ENCODE measurements around the gene AGPAT3.

AGPAT3 gene

DNA sequence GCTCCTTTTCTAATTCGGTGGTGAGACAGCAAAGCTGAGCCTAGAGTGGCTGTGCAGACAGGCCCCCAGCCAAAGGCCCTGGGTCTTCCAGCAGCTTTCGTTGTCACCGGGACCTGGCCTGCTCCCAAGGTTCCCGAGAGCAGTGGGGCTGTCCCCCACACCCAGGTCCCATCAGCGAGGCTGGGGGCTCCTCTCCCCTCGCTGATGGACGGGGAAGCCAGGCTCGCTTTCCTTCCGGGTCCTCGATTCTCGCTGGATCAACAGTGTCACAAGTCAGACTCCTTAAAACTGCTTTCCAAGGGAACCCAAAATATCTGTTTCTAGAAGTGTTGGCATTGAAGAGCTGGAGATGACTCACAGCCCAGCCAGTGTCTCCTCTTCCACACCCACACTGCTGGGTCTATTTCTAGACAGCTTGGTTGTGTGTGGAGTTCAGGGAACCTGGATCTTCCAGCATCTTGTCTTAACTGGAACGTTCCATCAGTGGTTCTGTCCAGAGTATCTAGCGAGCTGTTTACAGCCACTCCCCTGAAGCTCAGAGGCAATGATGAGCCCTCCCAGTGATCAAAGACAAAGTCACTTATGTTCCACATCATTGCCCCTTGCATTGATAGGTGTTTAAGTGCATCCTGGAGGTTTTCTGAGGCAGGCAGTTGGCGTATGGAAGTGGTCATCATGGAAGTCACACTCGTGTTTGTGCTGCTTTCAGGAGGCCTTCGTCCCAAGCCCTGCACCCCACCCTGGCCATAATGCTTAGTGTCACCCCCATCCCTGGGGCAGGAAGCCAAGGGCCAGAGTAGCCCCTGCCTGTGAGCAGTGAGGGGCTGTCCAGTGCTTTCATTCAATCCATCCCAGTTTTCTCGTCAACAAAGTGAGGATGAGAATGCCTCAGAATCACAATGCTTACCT, 40.4 kb upstream of the AGPAT3 start:
- Histone ChIP-seq H3K27me3 (ENCODE audit: control insufficient read depth, insufficient read depth, low read length) (no peaks in the 10 kb centered on the region), H3K4me3 (ENCODE audit: low read length) (no peak overlapping the region), H3K36me3 (ENCODE audit: control insufficient read depth, insufficient read depth, low read length) (no peaks in the 10 kb centered on the region), H3K27ac (ENCODE audit: low read length) (no peak overlapping the region), H3K9me3 (ENCODE audit: control insufficient read depth, insufficient read depth, low read length) (no peaks in the 10 kb centered on the region), H3K4me1 (ENCODE audit: control insufficient read depth, insufficient read depth, low read length) (peaks cover 4% of the 10 kb centered on the region; the same call in 1 of the 2 replicates)
- no peak for DNase-seq (ENCODE audit: low read depth, low spot score)
- no CpG with 5 or more reads among the region's 17 CpGs for WGBS (ENCODE audit: insufficient coverage, insufficient read length)

DNA sequence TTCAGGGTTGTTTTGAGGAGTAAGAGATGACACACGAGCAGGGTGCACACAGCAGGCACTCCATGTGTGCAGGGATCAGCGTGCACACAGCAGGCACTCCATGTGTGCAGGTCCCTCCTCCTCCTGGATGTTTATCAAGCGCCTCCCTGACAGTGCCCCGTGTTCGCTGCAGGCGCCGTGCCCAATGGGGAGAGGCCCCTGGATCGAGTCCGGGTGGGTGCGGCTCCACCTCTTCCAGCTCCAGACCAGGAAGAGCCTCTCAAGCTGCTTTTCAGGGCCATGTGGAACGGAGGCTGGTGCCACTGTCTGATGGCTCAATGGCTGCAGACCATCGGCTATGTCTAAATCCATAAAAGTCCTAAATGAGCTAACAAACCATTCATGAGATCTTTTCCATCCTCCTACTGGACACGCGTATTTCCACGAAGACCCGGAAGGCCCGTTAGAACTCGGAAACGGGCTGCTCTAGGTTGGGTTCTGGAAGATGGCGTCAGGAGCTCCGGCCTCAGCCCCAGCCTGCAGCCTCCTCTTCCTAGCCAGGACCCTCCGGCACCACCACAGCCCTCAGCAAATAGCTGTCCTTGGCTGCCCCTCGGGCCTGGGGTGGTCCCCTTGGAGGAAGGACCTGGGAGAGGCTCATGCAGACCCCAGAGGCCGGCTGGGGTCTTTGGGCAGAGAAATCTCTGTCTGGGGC, 39.6 kb upstream of the AGPAT3 start:
- Histone ChIP-seq H3K27me3 (ENCODE audit: control insufficient read depth, insufficient read depth, low read length) (no peaks in the 10 kb centered on the region), H3K36me3 (ENCODE audit: control insufficient read depth, insufficient read depth, low read length) (no peaks in the 10 kb centered on the region), H3K4me3 (ENCODE audit: low read length) (no peak overlapping the region), H3K27ac (ENCODE audit: low read length) (no peak overlapping the region), H3K9me3 (ENCODE audit: control insufficient read depth, insufficient read depth, low read length) (no peaks in the 10 kb centered on the region), H3K4me1 (ENCODE audit: control insufficient read depth, insufficient read depth, low read length) (peaks cover 4% of the 10 kb centered on the region; the same call in 1 of the 2 replicates)
- DNase-seq (ENCODE audit: low read depth, low spot score), result no peak
- WGBS (ENCODE audit: insufficient coverage, insufficient read length), result no CpG with 5 or more reads among the region's 24 CpGs

- no peak overlapping the region for H3K27ac ChIP-seq (ENCODE audit: low read length)
- no peaks in the 10 kb centered on the region for H3K27me3 ChIP-seq (ENCODE audit: control insufficient read depth, insufficient read depth, low read length)
- WGBS (ENCODE audit: insufficient coverage, insufficient read length), result no CpG with 5 or more reads among the region's 31 CpGs
- H3K36me3 ChIP-seq (ENCODE audit: control insufficient read depth, insufficient read depth, low read length), result no peaks in the 10 kb centered on the region
- DNase-seq (ENCODE audit: low read depth, low spot score), result no peak
- H3K9me3 ChIP-seq (ENCODE audit: control insufficient read depth, insufficient read depth, low read length), result no peaks in the 10 kb centered on the region
- H3K4me3 ChIP-seq (ENCODE audit: low read length), result no peak overlapping the region
- peaks cover 4% of the 10 kb centered on the region; the same call in 1 of the 2 replicates for H3K4me1 ChIP-seq (ENCODE audit: control insufficient read depth, insufficient read depth, low read length)
Measured at GRCh38 chr21:43825936-43826622, 38.9 kb upstream of the AGPAT3 start.

DNA sequence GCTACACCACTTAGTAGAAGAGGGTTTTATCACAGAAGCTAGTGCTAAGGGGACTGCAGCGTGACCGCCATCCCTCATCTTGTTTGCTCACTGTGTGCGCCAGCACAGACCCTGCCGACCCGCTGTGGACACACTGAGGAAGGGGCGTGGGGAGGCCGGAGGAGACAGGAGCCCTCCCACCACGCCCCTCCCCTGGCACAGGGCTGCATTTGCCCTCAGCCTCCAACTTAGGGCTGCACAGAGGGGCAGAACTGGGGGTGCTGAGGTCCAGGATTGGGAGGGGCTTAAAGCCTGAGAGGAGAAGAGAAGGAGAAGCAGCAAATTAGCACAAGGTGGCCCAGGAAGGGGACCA, 38.4 kb upstream of the AGPAT3 start:
- WGBS (ENCODE audit: insufficient coverage, insufficient read length), result no CpG with 5 or more reads among the region's 8 CpGs
- Histone ChIP-seq H3K4me1 (ENCODE audit: control insufficient read depth, insufficient read depth, low read length) (peaks cover 4% of the 10 kb centered on the region; the same call in 1 of the 2 replicates), H3K4me3 (ENCODE audit: low read length) (no peak overlapping the region), H3K27ac (ENCODE audit: low read length) (no peak overlapping the region), H3K9me3 (ENCODE audit: control insufficient read depth, insufficient read depth, low read length) (no peaks in the 10 kb centered on the region), H3K36me3 (ENCODE audit: control insufficient read depth, insufficient read depth, low read length) (no peaks in the 10 kb centered on the region), H3K27me3 (ENCODE audit: control insufficient read depth, insufficient read depth, low read length) (no peaks in the 10 kb centered on the region)
- no peak for DNase-seq (ENCODE audit: low read depth, low spot score)

DNA sequence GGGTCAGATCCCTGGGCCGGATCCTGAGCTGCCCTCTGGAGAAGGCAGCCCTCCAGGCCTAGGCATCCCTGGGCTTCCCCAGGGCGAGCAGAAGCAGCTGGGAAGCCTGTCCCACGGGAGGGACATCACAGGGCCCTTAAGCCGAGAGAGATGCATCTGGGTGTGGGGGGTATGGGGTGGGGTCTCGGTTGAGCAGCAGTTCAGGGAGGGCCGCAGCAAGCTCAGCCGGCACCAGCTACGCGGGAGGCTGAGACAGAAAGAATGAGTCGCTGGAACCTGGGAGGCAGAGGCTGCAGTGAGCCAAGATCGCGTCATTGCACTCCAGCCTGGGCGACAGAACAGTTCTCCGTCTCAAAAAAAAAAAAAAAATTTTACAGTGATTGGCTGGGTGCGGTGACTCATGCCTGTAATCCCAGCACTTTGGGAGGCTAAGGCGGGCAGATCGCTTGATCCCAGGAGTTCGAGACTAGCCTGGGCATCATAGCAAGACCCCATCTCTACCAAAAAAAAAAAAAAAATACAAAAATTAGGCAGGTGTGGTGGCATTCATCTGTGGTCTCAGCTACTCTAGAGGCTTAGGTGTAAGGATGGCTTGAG, 37.9 kb upstream of the AGPAT3 start:
- H3K4me1 ChIP-seq (ENCODE audit: control insufficient read depth, insufficient read depth, low read length), result peaks cover 4% of the 10 kb centered on the region; the same call in 1 of the 2 replicates
- no peaks in the 10 kb centered on the region for H3K36me3 ChIP-seq (ENCODE audit: control insufficient read depth, insufficient read depth, low read length)
- no peaks in the 10 kb centered on the region for H3K27me3 ChIP-seq (ENCODE audit: control insufficient read depth, insufficient read depth, low read length)
- H3K4me3 ChIP-seq (ENCODE audit: low read length), result no peak overlapping the region
- no peaks in the 10 kb centered on the region for H3K9me3 ChIP-seq (ENCODE audit: control insufficient read depth, insufficient read depth, low read length)
- no peak for DNase-seq (ENCODE audit: low read depth, low spot score)
- no CpG with 5 or more reads among the region's 18 CpGs for WGBS (ENCODE audit: insufficient coverage, insufficient read length)
- no peak overlapping the region for H3K27ac ChIP-seq (ENCODE audit: low read length)

DNA sequence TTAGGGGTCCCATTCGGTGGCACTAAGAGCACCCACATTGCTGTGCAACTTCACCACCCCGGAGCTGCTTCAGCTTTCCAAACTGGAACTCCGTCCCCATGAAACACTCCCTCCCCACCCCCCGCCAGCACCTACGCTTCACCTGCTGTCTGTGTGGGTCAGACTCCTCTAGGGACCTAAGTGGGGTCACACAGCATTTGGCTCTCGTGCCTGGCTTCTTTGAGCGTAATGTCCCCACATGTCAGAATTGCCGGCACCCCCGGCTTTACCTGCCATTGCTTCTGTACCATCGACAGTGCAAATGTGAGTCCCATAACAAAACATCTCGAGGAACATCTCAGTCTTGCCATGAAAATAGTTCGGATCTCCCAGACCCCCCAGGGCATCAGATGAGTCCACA, 35.9 kb upstream of the AGPAT3 start:
- H3K4me1 ChIP-seq (ENCODE audit: control insufficient read depth, insufficient read depth, low read length), result peaks cover 4% of the 10 kb centered on the region; the same call in 1 of the 2 replicates
- no peaks in the 10 kb centered on the region for H3K27me3 ChIP-seq (ENCODE audit: control insufficient read depth, insufficient read depth, low read length)
- no peaks in the 10 kb centered on the region for H3K9me3 ChIP-seq (ENCODE audit: control insufficient read depth, insufficient read depth, low read length)
- DNase-seq (ENCODE audit: low read depth, low spot score), result no peak
- no peaks in the 10 kb centered on the region for H3K36me3 ChIP-seq (ENCODE audit: control insufficient read depth, insufficient read depth, low read length)
- no peak overlapping the region for H3K4me3 ChIP-seq (ENCODE audit: low read length)
- no peak overlapping the region for H3K27ac ChIP-seq (ENCODE audit: low read length)
- WGBS (ENCODE audit: insufficient coverage, insufficient read length), result no CpG with 5 or more reads among the region's 12 CpGs

- no CpG with 5 or more reads among the region's 22 CpGs for WGBS (ENCODE audit: insufficient coverage, insufficient read length)
- H3K4me3 ChIP-seq (ENCODE audit: low read length), result no peak overlapping the region
- H3K27me3 ChIP-seq (ENCODE audit: control insufficient read depth, insufficient read depth, low read length), result no peaks in the 10 kb centered on the region
- no peak for DNase-seq (ENCODE audit: low read depth, low spot score)
- no peaks in the 10 kb centered on the region for H3K9me3 ChIP-seq (ENCODE audit: control insufficient read depth, insufficient read depth, low read length)
- H3K27ac ChIP-seq (ENCODE audit: low read length), result no peak overlapping the region
- H3K4me1 ChIP-seq (ENCODE audit: control insufficient read depth, insufficient read depth, low read length), result peaks cover 4% of the 10 kb centered on the region; the same call in 1 of the 2 replicates
- H3K36me3 ChIP-seq (ENCODE audit: control insufficient read depth, insufficient read depth, low read length), result no peaks in the 10 kb centered on the region
Measured at GRCh38 chr21:43829575-43830119, 35.4 kb upstream of the AGPAT3 start.

- no peak for DNase-seq (ENCODE audit: low read depth, low spot score)
- Histone ChIP-seq H3K36me3 (ENCODE audit: control insufficient read depth, insufficient read depth, low read length) (no peaks in the 10 kb centered on the region), H3K9me3 (ENCODE audit: control insufficient read depth, insufficient read depth, low read length) (no peaks in the 10 kb centered on the region), H3K27ac (ENCODE audit: low read length) (no peak overlapping the region), H3K4me3 (ENCODE audit: low read length) (no peak overlapping the region), H3K4me1 (ENCODE audit: control insufficient read depth, insufficient read depth, low read length) (no peaks in the 10 kb centered on the region), H3K27me3 (ENCODE audit: control insufficient read depth, insufficient read depth, low read length) (no peaks in the 10 kb centered on the region)
- no CpG with 5 or more reads among the region's 14 CpGs for WGBS (ENCODE audit: insufficient coverage, insufficient read length)
Measured at GRCh38 chr21:43832158-43832550, 32.9 kb upstream of the AGPAT3 start.

GRCh38 chr21:43832648-43833047, 32.4 kb upstream of the AGPAT3 start:
- no peaks in the 10 kb centered on the region for H3K27me3 ChIP-seq (ENCODE audit: control insufficient read depth, insufficient read depth, low read length)
- no CpG with 5 or more reads among the region's 10 CpGs for WGBS (ENCODE audit: insufficient coverage, insufficient read length)
- no peak overlapping the region for H3K4me3 ChIP-seq (ENCODE audit: low read length)
- no peak for DNase-seq (ENCODE audit: low read depth, low spot score)
- no peak overlapping the region for H3K27ac ChIP-seq (ENCODE audit: low read length)
- no peaks in the 10 kb centered on the region for H3K9me3 ChIP-seq (ENCODE audit: control insufficient read depth, insufficient read depth, low read length)
- H3K4me1 ChIP-seq (ENCODE audit: control insufficient read depth, insufficient read depth, low read length), result no peaks in the 10 kb centered on the region
- H3K36me3 ChIP-seq (ENCODE audit: control insufficient read depth, insufficient read depth, low read length), result no peaks in the 10 kb centered on the region
